SU-DHL-6 (cell line): Measurements from ENCODE around the gene IMPDH1.
A peak's percentile ranks its signal among the peaks of the same experiment; 100 is the strongest.

ENCODE experiments used
- H2AFZ ChIP-seq: fragments of 200-600 bp; sonication (generic); 2 replicates; pipeline ENCODE4 v1.6.1; 2014; ENCODE audit warnings: low read depth, mild to moderate bottlenecking, moderate library complexity, mixed read lengths, antibody characterized with exemption, low read length; ENCODE audit not compliant: severe bottlenecking
- H3F3A ChIP-seq: fragments of 200-600 bp; shearing (Covaris generic); 2 replicates; pipeline ENCODE4 v1.6.0; 2016; ENCODE audit warnings: antibody characterized with exemption, mild to moderate bottlenecking; ENCODE audit not compliant: insufficient read depth
- H3K27ac ChIP-seq: fragments of 200-600 bp; sonication (generic); 2 replicates; pipeline ENCODE4 v1.5.1; 2016; ENCODE audit warnings: low read depth, mild to moderate bottlenecking, low read length, moderate library complexity, mixed read lengths
- H3K27me3 ChIP-seq: fragments of 200-600 bp; sonication (generic), shearing (Covaris generic); 2 replicates; pipeline ENCODE4 v1.6.0; 2014; ENCODE audit warnings: mild to moderate bottlenecking, low read length
- H3K36me3 ChIP-seq: fragments of 200-600 bp; sonication (generic); 2 replicates; pipeline ENCODE4 v1.6.1; 2014; ENCODE audit warnings: mild to moderate bottlenecking, low read length, mixed read lengths
- H3K4me2 ChIP-seq: fragments of 300-600, 200-600 bp; shearing (Covaris generic), sonication (generic); 2 replicates; pipeline ENCODE4 v1.6.0; 2014; ENCODE audit warnings: low read length, low read depth, mild to moderate bottlenecking; ENCODE audit not compliant: poor library complexity, severe bottlenecking
- H3K4me3 ChIP-seq: fragments of 200-600 bp; sonication (generic); 2 replicates; pipeline ENCODE4 v1.5.1; 2014; ENCODE audit warnings: antibody characterized with exemption, low read length, mild to moderate bottlenecking, mixed read lengths; ENCODE audit not compliant: insufficient read depth, poor library complexity, severe bottlenecking
- H3K79me2 ChIP-seq: fragments of 200-600 bp; sonication (generic); 2 replicates; pipeline ENCODE4 v1.6.1; 2014; ENCODE audit warnings: mild to moderate bottlenecking, low read length, moderate library complexity; ENCODE audit not compliant: insufficient read depth
- H3K9ac ChIP-seq: fragments of 200-600 bp; sonication (generic); 2 replicates; pipeline ENCODE4 v1.7.0; 2014; ENCODE audit warnings: mild to moderate bottlenecking, low read length
- H3K9me2 ChIP-seq: fragments of 200-600 bp; sonication (generic); replicated peaks from 2 replicates; pipeline ENCODE4 v1.6.1; 2014; ENCODE audit warnings: low read length; ENCODE audit not compliant: insufficient read depth
- H3K9me3 ChIP-seq: fragments of 200-600 bp; sonication (generic); 2 replicates; pipeline ENCODE4 v1.6.1; 2014; ENCODE audit warnings: low read length, mixed read lengths; ENCODE audit not compliant: insufficient read depth
- H4K20me1 ChIP-seq: fragments of 200-600 bp; sonication (generic); 2 replicates; pipeline ENCODE4 v1.6.1; 2014; ENCODE audit warnings: low read depth, mild to moderate bottlenecking, antibody characterized with exemption, low read length, moderate library complexity, mixed read lengths
- EZH2phosphoT487 ChIP-seq: fragments of 200-600 bp; sonication (generic), shearing (Covaris generic); conservative IDR thresholded peaks from 2 replicates; pipeline ENCODE4 v1.6.1; 2018; ENCODE audit warnings: mild to moderate bottlenecking, antibody characterized with exemption, low read length, moderate library complexity, mixed read lengths
- TF ChIP-seq, protein P1 (sequence below): fragments of 200-600 bp; sonication (generic); IDR thresholded peaks from one replicate; pipeline ENCODE4 v1.5.1; 2017; ENCODE audit warnings: antibody characterized with exemption, mild to moderate bottlenecking, low read length, moderate library complexity; ENCODE audit not compliant: insufficient read depth, poor library complexity, severe bottlenecking

IMPDH1 gene

DNA sequence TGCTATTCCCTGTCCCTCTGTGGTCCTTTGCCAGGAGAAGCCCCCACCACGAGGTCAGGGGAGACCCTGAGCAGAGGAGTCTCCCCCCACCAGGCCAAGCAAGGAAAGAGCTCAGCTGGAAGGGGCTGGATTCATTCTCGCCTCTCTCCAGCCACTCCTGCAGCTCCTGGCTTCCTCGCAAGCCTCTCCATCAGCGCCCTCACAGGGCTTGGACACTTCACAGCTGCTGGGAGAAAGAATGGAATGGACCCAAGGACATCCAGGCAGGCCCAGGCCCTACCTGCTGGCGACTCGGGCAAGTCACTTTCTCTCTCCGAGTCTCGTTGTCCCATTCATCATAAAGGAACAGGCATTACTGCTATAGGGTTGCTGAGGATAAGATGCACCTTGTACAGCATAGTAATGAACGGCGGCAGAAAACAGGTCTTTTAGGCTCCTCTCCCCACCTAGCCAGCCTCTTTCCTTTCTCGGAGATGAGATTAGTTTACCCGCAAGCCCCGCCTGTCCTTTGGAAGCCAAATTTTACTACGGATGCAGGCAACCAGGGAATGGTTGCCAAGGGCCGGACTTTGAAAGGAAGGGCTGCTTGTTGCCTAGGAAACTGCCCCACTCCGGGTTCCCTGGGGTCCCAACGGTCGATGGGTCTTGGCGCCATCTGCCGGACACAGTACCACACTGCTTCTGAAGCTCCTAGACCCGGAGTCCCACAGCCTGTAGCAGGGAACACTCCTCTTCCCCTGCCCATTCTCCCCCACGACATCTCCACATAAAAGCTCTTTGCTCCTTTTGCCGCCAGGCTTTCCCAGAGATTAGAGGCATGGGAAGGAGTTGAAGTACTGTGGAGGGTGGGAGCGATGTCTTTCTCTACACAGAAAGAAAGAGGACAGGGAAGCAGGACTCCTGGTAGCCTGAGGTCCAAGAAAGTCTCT is 22.3 kb downstream of the IMPDH1 start:
- Histone ChIP-seq H3K9me3 (no peaks in the 10 kb centered on the region), H3K36me3 (no peaks in the 10 kb centered on the region), H3K27me3 (no peaks in the 10 kb centered on the region), H4K20me1 (no peaks in the 10 kb centered on the region), H3K4me3 (no peak overlapping the region), H3F3A (no peaks in the 10 kb centered on the region), H3K9me2 (no peaks in the 10 kb centered on the region), H3K27ac (no peak overlapping the region), H2AFZ (no peak overlapping the region), H3K4me2 (no peak overlapping the region), H3K9ac (no peak overlapping the region), H3K79me2 (no peaks in the 10 kb centered on the region)
- TF ChIP-seq, protein P1, sequence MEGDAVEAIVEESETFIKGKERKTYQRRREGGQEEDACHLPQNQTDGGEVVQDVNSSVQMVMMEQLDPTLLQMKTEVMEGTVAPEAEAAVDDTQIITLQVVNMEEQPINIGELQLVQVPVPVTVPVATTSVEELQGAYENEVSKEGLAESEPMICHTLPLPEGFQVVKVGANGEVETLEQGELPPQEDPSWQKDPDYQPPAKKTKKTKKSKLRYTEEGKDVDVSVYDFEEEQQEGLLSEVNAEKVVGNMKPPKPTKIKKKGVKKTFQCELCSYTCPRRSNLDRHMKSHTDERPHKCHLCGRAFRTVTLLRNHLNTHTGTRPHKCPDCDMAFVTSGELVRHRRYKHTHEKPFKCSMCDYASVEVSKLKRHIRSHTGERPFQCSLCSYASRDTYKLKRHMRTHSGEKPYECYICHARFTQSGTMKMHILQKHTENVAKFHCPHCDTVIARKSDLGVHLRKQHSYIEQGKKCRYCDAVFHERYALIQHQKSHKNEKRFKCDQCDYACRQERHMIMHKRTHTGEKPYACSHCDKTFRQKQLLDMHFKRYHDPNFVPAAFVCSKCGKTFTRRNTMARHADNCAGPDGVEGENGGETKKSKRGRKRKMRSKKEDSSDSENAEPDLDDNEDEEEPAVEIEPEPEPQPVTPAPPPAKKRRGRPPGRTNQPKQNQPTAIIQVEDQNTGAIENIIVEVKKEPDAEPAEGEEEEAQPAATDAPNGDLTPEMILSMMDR, result peak; percentile 71
- no peak for TF ChIP-seq EZH2phosphoT487

GRCh38 chr7:128385988-128386925 is 23.5 kb downstream of the IMPDH1 start:
- no peak for TF ChIP-seq EZH2phosphoT487
- TF ChIP-seq, protein P1, result no peak
- no peaks in the 10 kb centered on the region for H3K27me3 ChIP-seq
- H3K9me3 ChIP-seq, result no peaks in the 10 kb centered on the region
- no peak overlapping the region for H3K27ac ChIP-seq
- no peak overlapping the region for H3K9ac ChIP-seq
- H3F3A ChIP-seq, result no peaks in the 10 kb centered on the region
- no peaks in the 10 kb centered on the region for H3K9me2 ChIP-seq
- H3K79me2 ChIP-seq, result no peaks in the 10 kb centered on the region
- no peaks in the 10 kb centered on the region for H3K36me3 ChIP-seq
- no peak overlapping the region for H2AFZ ChIP-seq
- H4K20me1 ChIP-seq, result no peaks in the 10 kb centered on the region
- H3K4me2 ChIP-seq, result no peak overlapping the region
- H3K4me3 ChIP-seq, result no peak overlapping the region

DNA sequence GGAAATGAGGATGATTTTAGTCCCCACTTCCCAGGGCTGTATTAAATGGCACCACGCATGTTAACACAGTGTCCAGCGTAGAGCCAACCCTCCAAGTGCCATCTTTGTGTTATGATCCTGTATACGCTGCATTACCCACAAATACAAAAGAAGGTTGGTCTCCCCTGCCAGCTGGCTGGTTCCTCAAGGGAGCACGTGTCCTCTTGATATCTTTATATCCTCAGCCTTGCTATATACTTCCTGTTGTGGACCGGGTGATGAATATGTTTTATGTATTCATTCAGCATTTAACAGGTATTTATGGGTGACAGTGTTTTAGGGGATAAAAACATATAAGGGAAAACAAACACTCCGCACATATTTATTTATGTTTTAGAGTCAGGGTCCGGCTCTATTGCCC is 25.1 kb downstream of the IMPDH1 start:
- H3K27me3 ChIP-seq, result no peaks in the 10 kb centered on the region
- no peak overlapping the region for H2AFZ ChIP-seq
- H3K4me2 ChIP-seq, result no peak overlapping the region
- no peaks in the 10 kb centered on the region for H3K36me3 ChIP-seq
- H4K20me1 ChIP-seq, result no peaks in the 10 kb centered on the region
- H3F3A ChIP-seq, result no peaks in the 10 kb centered on the region
- H3K4me3 ChIP-seq, result no peak overlapping the region
- no peaks in the 10 kb centered on the region for H3K9me2 ChIP-seq
- no peak overlapping the region for H3K9ac ChIP-seq
- no peaks in the 10 kb centered on the region for H3K9me3 ChIP-seq
- no peak overlapping the region for H3K27ac ChIP-seq
- H3K79me2 ChIP-seq, result no peaks in the 10 kb centered on the region
- TF ChIP-seq, protein P1, result no peak
- no peak for TF ChIP-seq EZH2phosphoT487
